Measurements from ENCODE around the gene SRC. TPM values are rescaled to one million over a fixed set of nuclear protein-coding genes. Genes with fewer than 3 reads are reported as not detected.

Gene SRC
- total RNA-seq, 1 donor from 2014 or later, result 15.4 TPM

DNA sequence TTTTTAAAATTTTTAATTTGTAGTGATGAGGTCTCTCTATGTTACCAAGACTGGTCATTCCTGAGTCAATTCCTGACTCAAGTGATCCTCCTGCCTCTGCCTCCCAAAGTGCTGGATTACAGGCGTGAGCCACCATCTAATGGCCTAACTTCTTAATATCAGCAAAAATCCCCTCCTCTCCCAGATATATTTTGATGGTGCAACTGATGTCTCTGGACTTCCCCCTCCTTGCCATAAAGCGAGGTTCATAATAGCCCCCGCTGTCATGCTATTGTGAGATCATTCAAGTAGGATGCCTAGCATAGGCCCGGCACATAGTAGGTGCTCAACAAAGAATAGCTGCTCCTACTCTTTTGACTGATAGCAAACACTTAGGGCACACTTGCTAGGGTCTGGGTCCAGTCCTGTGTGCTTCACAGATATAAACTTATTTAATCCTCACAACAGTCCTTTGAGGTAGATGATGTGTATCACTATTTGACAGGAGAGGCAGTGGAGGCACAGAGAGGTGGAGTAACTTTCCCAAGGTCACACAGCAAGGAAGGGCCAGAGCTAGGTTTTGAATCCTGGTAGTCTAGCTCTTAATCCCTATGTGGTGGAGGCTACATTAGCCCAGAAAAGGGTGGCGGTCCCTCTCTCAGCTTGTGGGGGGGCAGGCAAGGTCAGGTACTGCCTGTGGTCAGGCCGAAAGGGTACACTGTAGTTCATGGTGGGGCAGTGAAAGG lies 14.6 kb downstream of the SRC start:
- Mint-ChIP-seq H3K36me3 (peaks cover 9% of the 10 kb centered on the region), H3K27ac (no peak overlapping the region), H3K4me3 (no peak overlapping the region), H3K27me3 (ENCODE audit: insufficient read depth, low read depth) (peaks cover 3% of the 10 kb centered on the region), H3K9me3 (no peaks in the 10 kb centered on the region), H3K4me1 (peaks cover 31% of the 10 kb centered on the region)
- Histone ChIP-seq H3K79me2 (ENCODE audit: low read depth) (peaks cover 64% of the 10 kb centered on the region), H3K36me3 (peaks cover 4% of the 10 kb centered on the region), H3K4me1 (peaks cover 3% of the 10 kb centered on the region), H3K27me3 (no peaks in the 10 kb centered on the region), H4K20me1 (ENCODE audit: low read depth) (peaks cover 92% of the 10 kb centered on the region), H2AFZ (replicated peaks) (no peak overlapping the region), H3K27ac (no peak overlapping the region), H3K9ac (no peak overlapping the region), H3K4me2 (no peak overlapping the region), H3K9me3 (ENCODE audit: low read depth) (no peaks in the 10 kb centered on the region), H3F3A (ENCODE audit: low read depth) (no peaks in the 10 kb centered on the region), H3K4me3 (no peak overlapping the region)
- TF ChIP-seq EZH2 (IDR thresholded peaks at IDR 0.05), result no peak
- no peak for TF ChIP-seq EZH2phosphoT487 (IDR thresholded peaks at IDR 0.05)
- TF ChIP-seq CTCF (IDR thresholded peaks at IDR 0.05), result no peak
- no peak for DNase-seq (ENCODE audit: low spot score)

DNA sequence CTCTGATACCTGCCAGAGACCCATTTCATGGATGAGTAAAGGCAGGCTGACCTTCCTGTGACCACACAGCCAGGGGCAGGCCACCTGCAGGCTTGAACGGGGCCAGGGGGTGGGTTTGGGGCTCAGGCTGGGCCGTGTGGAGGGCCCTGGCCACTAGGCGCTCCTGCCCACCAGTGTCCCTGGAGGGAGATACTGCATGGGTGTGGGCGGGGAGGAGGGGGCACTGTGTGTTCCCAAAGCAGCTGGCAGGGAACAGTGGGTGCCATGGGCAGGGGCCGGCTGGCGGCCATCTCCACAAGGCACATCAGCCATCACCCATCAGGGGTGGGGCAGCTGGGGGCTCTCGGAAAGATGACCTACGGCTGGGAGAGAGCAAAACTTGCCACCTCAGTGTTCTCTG lies 15.4 kb downstream of the SRC start:
- Mint-ChIP-seq H3K27ac (no peak overlapping the region), H3K9me3 (no peaks in the 10 kb centered on the region), H3K4me3 (no peak overlapping the region), H3K27me3 (ENCODE audit: insufficient read depth, low read depth) (peaks cover 3% of the 10 kb centered on the region), H3K36me3 (peaks cover 16% of the 10 kb centered on the region), H3K4me1 (peaks cover 31% of the 10 kb centered on the region)
- Histone ChIP-seq H3K27me3 (no peaks in the 10 kb centered on the region), H3K9ac (no peak overlapping the region), H2AFZ (replicated peaks) (no peak overlapping the region), H3K27ac (no peak overlapping the region), H3K36me3 (peaks cover 11% of the 10 kb centered on the region), H3F3A (ENCODE audit: low read depth) (peaks cover 8% of the 10 kb centered on the region), H3K4me3 (no peak overlapping the region), H3K9me3 (ENCODE audit: low read depth) (no peaks in the 10 kb centered on the region), H4K20me1 (ENCODE audit: low read depth) (peaks cover 90% of the 10 kb centered on the region), H3K4me2 (no peak overlapping the region), H3K79me2 (ENCODE audit: low read depth) (peaks cover 63% of the 10 kb centered on the region), H3K4me1 (peaks cover 3% of the 10 kb centered on the region)
- TF ChIP-seq EZH2phosphoT487 (IDR thresholded peaks at IDR 0.05), result no peak
- TF ChIP-seq EZH2 (IDR thresholded peaks at IDR 0.05), result no peak
- no peak for TF ChIP-seq CTCF (IDR thresholded peaks at IDR 0.05)
- no peak for DNase-seq (ENCODE audit: low spot score)

DNA sequence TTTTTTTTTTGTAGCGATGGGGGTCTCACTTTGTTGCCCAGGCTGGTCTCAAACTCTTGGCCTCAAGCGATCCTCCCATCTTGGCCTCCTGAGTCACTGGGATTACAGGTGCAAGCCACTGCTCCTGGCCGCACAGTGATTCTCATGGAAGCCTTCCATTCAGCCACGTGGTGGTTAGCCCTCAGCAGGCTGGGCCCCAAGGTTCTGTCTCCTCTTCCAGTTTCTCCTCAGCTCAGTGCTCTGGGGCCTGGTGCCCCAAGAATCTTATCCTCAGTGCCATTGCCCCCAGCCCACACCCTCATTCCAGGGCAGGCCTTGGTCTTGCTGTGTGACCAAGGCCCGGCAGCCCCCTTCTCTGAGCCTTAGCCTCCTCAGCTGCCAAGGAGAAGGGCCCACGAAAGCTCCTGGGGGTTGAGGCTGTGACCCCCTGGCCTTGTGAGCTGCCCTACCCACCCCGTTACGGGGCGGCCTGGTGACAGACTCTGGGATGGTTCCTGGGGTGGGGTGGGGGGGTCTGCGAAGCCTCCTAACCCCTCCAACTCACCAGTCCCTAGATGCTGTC lies 16.4 kb downstream of the SRC start:
- peaks cover 21% of the 10 kb centered on the region for H3K36me3 Mint-ChIP-seq
- Histone ChIP-seq H3K27me3 (no peaks in the 10 kb centered on the region), H3K79me2 (ENCODE audit: low read depth) (peaks cover 53% of the 10 kb centered on the region)

More for the DNA sequence above, 16.4 kb downstream of the SRC start:
- Histone ChIP-seq H3K4me3 (no peak overlapping the region), H3K36me3 (peaks cover 14% of the 10 kb centered on the region), H3K4me2 (no peak overlapping the region), H3K27ac (no peak overlapping the region), H2AFZ (replicated peaks) (no peak overlapping the region), H4K20me1 (ENCODE audit: low read depth) (peaks cover 80% of the 10 kb centered on the region), H3F3A (ENCODE audit: low read depth) (peaks cover 14% of the 10 kb centered on the region), H3K4me1 (peaks cover 3% of the 10 kb centered on the region), H3K9ac (no peak overlapping the region), H3K9me3 (ENCODE audit: low read depth) (no peaks in the 10 kb centered on the region)
- H3K27me3 Mint-ChIP-seq (ENCODE audit: insufficient read depth, low read depth), result peaks cover 2% of the 10 kb centered on the region
- H3K4me1 Mint-ChIP-seq, result peaks cover 29% of the 10 kb centered on the region
- TF ChIP-seq EZH2 (IDR thresholded peaks at IDR 0.05) (no peak), EZH2phosphoT487 (IDR thresholded peaks at IDR 0.05) (no peak), CTCF (IDR thresholded peaks at IDR 0.05) (no peak)
- no peaks in the 10 kb centered on the region for H3K9me3 Mint-ChIP-seq
- no peak overlapping the region for H3K27ac Mint-ChIP-seq
- H3K4me3 Mint-ChIP-seq, result no peak overlapping the region
- DNase-seq (ENCODE audit: low spot score), result no peak
